ENCODE data around the gene TMEM141. TPM values are rescaled to one million over a fixed set of nuclear protein-coding genes. Genes with fewer than 3 reads are reported as not detected.

The TMEM141 gene
- total and polyA plus RNA-seq, 2 experiments from 2014 or later = 200 to 238 TPM

- no peaks in the 10 kb centered on the region for H3K36me3 ChIP-seq
- no peaks in the 10 kb centered on the region for H3K27me3 ChIP-seq
- H3K4me3 ChIP-seq = no peak overlapping the region
- TF ChIP-seq CTCF (IDR thresholded peaks at IDR 0.05; ENCODE audit: low read depth, low read length) = no peak
- no peak overlapping the region for H3K27ac ChIP-seq
- H3K9me3 ChIP-seq (ENCODE audit: low read depth) = no peaks in the 10 kb centered on the region
- DNase-seq (ENCODE audit: low read depth in 1 of 2, low spot score in 1 of 2) = peak in 1 of 2 donors; percentile 32
- no peaks in the 10 kb centered on the region for H3K4me1 ChIP-seq (ENCODE audit: low read depth)
Measured at GRCh38 chr9:136773386-136774044, 17.6 kb upstream of the TMEM141 start.

DNA sequence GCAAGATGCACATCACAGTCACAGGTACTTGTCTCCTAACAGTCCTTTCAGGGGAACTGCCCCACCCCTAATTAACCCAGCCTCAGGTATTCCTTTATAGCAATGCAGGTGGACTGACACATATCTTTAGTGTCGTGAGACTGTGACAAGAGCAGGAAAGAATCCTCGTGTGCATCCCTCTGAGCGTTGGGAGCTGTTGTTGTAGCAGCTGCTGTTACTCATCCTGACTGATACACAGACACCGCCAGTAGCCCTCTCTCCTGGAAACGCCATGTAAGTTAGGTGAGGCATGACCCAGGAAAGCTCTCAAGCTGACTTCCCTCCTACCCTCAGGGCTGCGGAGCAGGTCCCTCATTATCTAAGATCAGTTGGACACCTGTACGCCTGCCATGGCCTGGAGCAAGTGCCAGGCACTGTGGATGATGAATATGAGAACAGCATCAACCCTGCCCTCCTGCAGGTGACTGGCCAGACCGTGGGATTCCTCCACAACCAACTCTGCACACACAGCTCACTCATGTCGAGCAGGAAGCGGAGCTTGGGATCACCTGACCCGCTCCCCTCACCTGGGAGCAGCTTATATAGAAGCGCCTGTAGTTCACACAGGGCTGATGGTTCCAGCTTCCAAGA lies 16.6 kb upstream of the TMEM141 start:
- Histone ChIP-seq H3K27me3 (no peaks in the 10 kb centered on the region), H3K4me1 (ENCODE audit: low read depth) (no peaks in the 10 kb centered on the region), H3K36me3 (no peaks in the 10 kb centered on the region), H3K27ac (no peak overlapping the region), H3K4me3 (no peak overlapping the region), H3K9me3 (ENCODE audit: low read depth) (no peaks in the 10 kb centered on the region)
- no peak for DNase-seq (ENCODE audit: low read depth in 1 of 2, low spot score in 1 of 2)
- no peak for TF ChIP-seq CTCF (IDR thresholded peaks at IDR 0.05; ENCODE audit: low read depth, low read length)

DNA sequence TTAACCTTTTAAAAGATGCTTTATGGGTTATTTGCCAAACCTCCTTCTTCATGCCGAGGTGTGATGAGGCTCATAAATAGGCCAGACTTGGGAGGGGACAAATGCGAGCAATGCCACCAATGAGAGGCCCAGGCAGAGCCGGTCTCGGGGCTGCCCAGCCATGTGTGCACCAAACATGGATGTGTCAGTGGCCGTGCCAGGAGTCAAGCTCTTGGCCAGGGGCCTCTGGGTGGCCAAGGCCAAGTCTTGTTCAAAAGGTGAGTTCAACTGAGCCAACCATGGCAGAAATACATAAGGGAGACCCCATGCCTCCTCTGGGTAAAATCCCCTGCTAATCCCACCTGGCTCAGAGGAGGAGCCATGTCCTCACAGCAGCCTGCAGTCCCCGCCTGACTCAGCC lies 16.0 kb upstream of the TMEM141 start:
- H3K4me1 ChIP-seq (ENCODE audit: low read depth) = no peaks in the 10 kb centered on the region

DNA sequence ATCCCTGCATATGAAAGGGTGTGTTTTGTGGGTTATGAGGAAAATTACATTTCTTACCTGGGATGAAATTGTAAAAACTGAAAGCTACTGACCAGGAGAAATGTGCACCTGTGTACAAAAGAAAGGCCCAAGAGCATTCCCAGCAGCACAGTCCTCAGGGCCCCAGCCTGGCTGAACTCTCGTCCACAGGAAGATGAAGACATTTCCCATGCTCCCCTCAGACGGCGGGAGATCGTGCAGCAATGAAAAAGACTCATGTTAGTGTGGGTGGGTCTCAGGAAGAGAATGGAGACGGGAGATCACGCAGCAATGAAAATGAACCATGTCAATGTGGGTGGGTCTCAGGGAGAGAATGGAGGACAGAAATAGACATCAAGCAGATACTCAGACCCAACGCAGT lies 14.2 kb upstream of the TMEM141 start:
- Histone ChIP-seq H3K27ac (no peak overlapping the region), H3K27me3 (no peaks in the 10 kb centered on the region), H3K4me1 (ENCODE audit: low read depth) (no peaks in the 10 kb centered on the region), H3K36me3 (no peaks in the 10 kb centered on the region), H3K4me3 (no peak overlapping the region), H3K9me3 (ENCODE audit: low read depth) (no peaks in the 10 kb centered on the region)
- DNase-seq (ENCODE audit: low read depth in 1 of 2, low spot score in 1 of 2) = no peak
- no peak for TF ChIP-seq CTCF (IDR thresholded peaks at IDR 0.05; ENCODE audit: low read depth, low read length)

More for the DNA sequence above, 16.0 kb upstream of the TMEM141 start:
- no peak for DNase-seq (ENCODE audit: low read depth in 1 of 2, low spot score in 1 of 2)
- no peak overlapping the region for H3K4me3 ChIP-seq
- H3K27me3 ChIP-seq = no peaks in the 10 kb centered on the region
- TF ChIP-seq CTCF (IDR thresholded peaks at IDR 0.05; ENCODE audit: low read depth, low read length) = no peak
- H3K9me3 ChIP-seq (ENCODE audit: low read depth) = no peaks in the 10 kb centered on the region
- H3K27ac ChIP-seq = no peak overlapping the region
- H3K36me3 ChIP-seq = no peaks in the 10 kb centered on the region

GRCh38 chr9:136777359-136777758 lies 13.8 kb upstream of the TMEM141 start:
- Histone ChIP-seq H3K4me3 (no peak overlapping the region), H3K27me3 (no peaks in the 10 kb centered on the region), H3K36me3 (no peaks in the 10 kb centered on the region), H3K27ac (no peak overlapping the region), H3K9me3 (ENCODE audit: low read depth) (no peaks in the 10 kb centered on the region), H3K4me1 (ENCODE audit: low read depth) (no peaks in the 10 kb centered on the region)
- no peak for TF ChIP-seq CTCF (IDR thresholded peaks at IDR 0.05; ENCODE audit: low read depth, low read length)
- DNase-seq (ENCODE audit: low read depth in 1 of 2, low spot score in 1 of 2) = no peak

Measured in cardiac muscle cell (in vitro differentiated cells and primary cell).